Activated naive CD4-positive, alpha-beta T cell treated with Interleukin-2 at 50 U/mL for 16 hours (primary cell): Measurements from ENCODE around the gene FNIP1.
"Not testable (repeated sequence)": the region's sequence is repeated elsewhere in the genome, so short reads cannot be mapped to it uniquely, and the experiment has no call there.

Source experiments
- DNase-seq: peaks from one replicate; pipeline ENCODE4 v3.0.0-alpha.2; 2020

FNIP1 gene

GRCh38 chr5:131682175-131682574 is 114.6 kb downstream of the FNIP1 start:
- no peak for DNase-seq

GRCh38 chr5:131679911-131680310 is 116.9 kb downstream of the FNIP1 start:
- DNase-seq = no peak

- DNase-seq = not testable (repeated sequence)
Measured at GRCh38 chr5:131678273-131678672, 118.5 kb downstream of the FNIP1 start.

GRCh38 chr5:131677115-131677514 is 119.7 kb downstream of the FNIP1 start:
- DNase-seq = no peak

- no peak for DNase-seq
Measured at GRCh38 chr5:131672776-131673175, 124.0 kb downstream of the FNIP1 start.

- DNase-seq = no peak
Measured at GRCh38 chr5:131671994-131672655, 124.7 kb downstream of the FNIP1 start.

- no peak for DNase-seq
Measured at GRCh38 chr5:131671409-131671808, 125.4 kb downstream of the FNIP1 start.

GRCh38 chr5:131664929-131665328 is 131.9 kb downstream of the FNIP1 start:
- no peak for DNase-seq

- DNase-seq = no peak
Measured at GRCh38 chr5:131661933-131662332, 134.9 kb downstream of the FNIP1 start.

GRCh38 chr5:131659841-131660240 is 137.0 kb downstream of the FNIP1 start:
- DNase-seq = no peak

- DNase-seq = no peak
Measured at GRCh38 chr5:131659290-131659689, 137.5 kb downstream of the FNIP1 start.

- DNase-seq = no peak
Measured at GRCh38 chr5:131654776-131655175, 142.0 kb downstream of the FNIP1 start.

- DNase-seq = no peak
Measured at GRCh38 chr5:131654309-131654708, 142.5 kb downstream of the FNIP1 start.

- DNase-seq = no peak
Measured at GRCh38 chr5:131649161-131649560, 147.7 kb downstream of the FNIP1 start.

- no peak for DNase-seq
Measured at GRCh38 chr5:131647048-131647769, 149.6 kb downstream of the FNIP1 start.

- no peak for DNase-seq
Measured at GRCh38 chr5:131644822-131645221, 152.0 kb downstream of the FNIP1 start.

- DNase-seq = no peak
Measured at GRCh38 chr5:131644370-131644769, 152.4 kb downstream of the FNIP1 start.

GRCh38 chr5:131641494-131641893 is 155.3 kb downstream of the FNIP1 start:
- DNase-seq = no peak

- DNase-seq = peak; percentile 65
Measured at GRCh38 chr5:131640043-131640856, 156.6 kb downstream of the FNIP1 start.

- DNase-seq = no peak
Measured at GRCh38 chr5:131639148-131639547, 157.7 kb downstream of the FNIP1 start.

GRCh38 chr5:131637694-131638093 is 159.1 kb downstream of the FNIP1 start:
- no peak for DNase-seq

GRCh38 chr5:131635684-131636572 is 160.9 kb downstream of the FNIP1 start:
- no peak for DNase-seq
